GM15510 (cell line): Measurements from ENCODE around the gene IGLL5.

ENCODE experiments used
- POLR2A ChIP-seq: IDR thresholded peaks from 3 replicates; pipeline ENCODE4 v1.6.1; 2011; ENCODE audit warnings: borderline replicate concordance; ENCODE audit not compliant: insufficient read length; ENCODE audit errors: extremely low read depth

The IGLL5 gene

DNA sequence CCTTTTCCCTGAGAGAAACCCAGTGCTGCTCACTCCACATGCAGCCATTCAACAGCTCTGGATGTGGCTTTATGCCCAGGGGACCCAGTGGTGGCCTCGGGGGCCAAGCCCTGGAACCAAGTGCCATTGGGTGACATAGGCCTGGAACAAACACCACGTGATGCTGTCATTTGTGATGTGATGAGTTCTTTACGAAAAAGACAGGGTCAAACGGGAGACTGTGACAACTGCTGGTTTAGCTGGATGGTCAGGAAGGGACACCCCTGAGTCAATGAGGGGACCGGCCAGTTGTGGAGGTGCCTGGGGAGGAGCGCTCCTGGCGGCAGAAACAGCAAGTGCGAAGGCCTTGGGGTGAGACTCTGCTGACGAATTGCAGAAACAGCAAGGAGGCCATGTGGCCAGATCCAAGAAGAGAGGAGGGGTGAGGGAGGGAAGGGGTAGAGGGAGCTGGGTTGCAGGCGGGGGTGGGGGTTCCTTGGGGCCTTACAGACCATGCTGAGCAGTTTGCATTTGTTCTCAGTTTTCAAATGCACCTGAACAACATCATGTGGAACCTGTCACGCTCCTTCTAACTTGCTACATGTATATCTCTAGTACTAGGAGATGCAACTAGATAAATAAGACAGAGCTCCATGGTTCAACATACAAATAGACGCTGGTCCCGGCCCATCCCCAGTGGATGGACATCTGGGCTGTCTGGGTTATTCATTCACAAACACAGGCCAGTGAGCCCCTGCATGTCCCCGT is 56.1 kb downstream of the IGLL5 start:
- TF ChIP-seq POLR2A = no peak

DNA sequence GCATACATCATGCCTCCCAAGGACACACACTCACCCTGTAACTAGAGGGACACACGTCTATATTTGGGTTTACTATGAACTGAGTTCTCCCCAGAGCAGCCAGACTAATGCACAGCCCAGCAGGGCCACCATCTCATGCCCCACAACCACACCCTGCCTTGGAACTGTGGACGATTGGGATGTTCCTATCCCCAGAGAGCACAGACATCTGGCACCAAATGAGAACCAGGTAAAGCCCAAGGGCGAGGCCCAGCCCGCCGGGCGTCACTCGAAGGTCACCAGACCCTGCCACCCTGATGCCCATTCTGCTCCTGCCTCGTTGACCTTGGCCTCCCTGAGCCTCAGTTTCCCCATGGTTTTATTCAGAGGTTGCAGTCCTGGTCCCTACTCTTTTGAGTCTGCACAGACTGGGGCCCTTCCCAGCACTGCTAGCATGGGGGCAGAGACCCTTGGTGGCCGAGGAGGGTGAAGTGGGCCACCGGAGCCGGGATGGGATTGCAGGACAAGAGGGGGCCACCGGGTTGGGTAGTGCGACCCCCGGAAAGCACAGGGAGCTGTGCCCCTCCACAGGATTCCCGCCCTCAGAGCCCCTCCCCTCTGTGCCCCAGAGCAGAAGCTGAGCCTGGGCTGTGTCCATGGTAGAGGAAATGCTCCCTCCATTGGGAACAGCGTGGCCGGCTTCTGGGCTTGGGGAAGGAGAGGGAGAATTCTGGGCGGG is 56.8 kb downstream of the IGLL5 start:
- no peak for TF ChIP-seq POLR2A

DNA sequence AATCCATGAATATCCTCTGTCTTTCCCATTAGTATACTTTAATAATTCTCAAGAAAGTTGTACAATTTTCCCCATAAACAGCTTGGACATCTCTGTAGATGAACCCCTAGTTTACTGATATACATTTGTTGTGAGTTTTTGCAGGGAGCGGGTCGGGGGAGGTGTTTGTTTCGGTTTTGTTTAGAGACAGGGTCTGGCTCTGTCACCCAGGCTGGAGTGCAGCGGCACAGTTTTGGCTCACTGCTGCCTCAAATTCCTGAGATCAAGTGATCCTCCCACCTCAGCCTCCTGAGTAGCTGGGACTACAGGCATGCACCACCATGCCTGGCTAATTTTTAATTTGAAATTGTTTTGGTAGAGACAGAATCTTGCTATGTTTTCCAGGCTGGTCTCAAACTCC is 57.6 kb downstream of the IGLL5 start:
- TF ChIP-seq POLR2A = no peak
